Osteoblast (primary cell): ENCODE measurements around the gene BICD1. TPM values are rescaled to one million over a fixed set of nuclear protein-coding genes. Genes with fewer than 3 reads are reported as not detected.

ENCODE experiments used
- DNase-seq: peaks from one replicate; pipeline ENCODE4 v3.0.0; 2011; ENCODE audit warnings: low spot score, mixed read lengths; ENCODE audit not compliant: insufficient read length; ENCODE audit errors: missing footprints
- H2AFZ ChIP-seq: 2 replicates; pipeline ENCODE4 v1.6.0; 2011; ENCODE audit warnings: mild to moderate bottlenecking, low read length
- H3K27ac ChIP-seq: 2 replicates; pipeline ENCODE4 v1.5.1; 2011; ENCODE audit warnings: mild to moderate bottlenecking, low read depth, low read length, moderate library complexity
- H3K27me3 ChIP-seq: 2 replicates; pipeline ENCODE4 v1.6.0; 2012; ENCODE audit warnings: mild to moderate bottlenecking, control low read depth, inconsistent platforms, low read length, moderate library complexity; ENCODE audit not compliant: insufficient read depth
- H3K36me3 ChIP-seq: 2 replicates; pipeline ENCODE4 v1.5.1; 2011; ENCODE audit warnings: mild to moderate bottlenecking, low read length, control low read depth, moderate library complexity; ENCODE audit not compliant: insufficient read depth
- H3K4me1 ChIP-seq: 2 replicates; pipeline ENCODE4 v1.5.1; 2011; ENCODE audit warnings: mild to moderate bottlenecking, low read length, control low read depth, moderate library complexity; ENCODE audit not compliant: insufficient read depth
- H3K4me2 ChIP-seq: 2 replicates; pipeline ENCODE4 v1.6.0; 2011; ENCODE audit warnings: mild to moderate bottlenecking, low read length; ENCODE audit not compliant: insufficient read depth
- H3K4me3 ChIP-seq: fragments of 200-600 bp; sonication (generic); 3 replicates; pipeline ENCODE4 v1.5.1; 2012; ENCODE audit warnings: mild to moderate bottlenecking, low read length, inconsistent platforms; ENCODE audit not compliant: insufficient read depth
- H3K79me2 ChIP-seq: 2 replicates; pipeline ENCODE4 v1.6.0; 2012; ENCODE audit warnings: mild to moderate bottlenecking, low read length, control low read depth, inconsistent platforms; ENCODE audit not compliant: insufficient read depth
- H3K9me3 ChIP-seq: 2 replicates; pipeline ENCODE4 v1.5.1; 2011; ENCODE audit warnings: low read depth, low read length, control low read depth
- H4K20me1 ChIP-seq: 2 replicates; pipeline ENCODE4 v1.6.0; 2012; ENCODE audit warnings: mild to moderate bottlenecking, low read length, control low read depth; ENCODE audit not compliant: insufficient read depth
- CTCF ChIP-seq: IDR thresholded peaks from 2 replicates; pipeline ENCODE4 v1.5.1; 2011; ENCODE audit warnings: mild to moderate bottlenecking, low read depth, low read length, moderate library complexity; ENCODE audit errors: extremely low read depth
- total RNA-seq: library from RNA; depleted of rRNA; stranded (reverse); fragments of >200 nt; gene quantifications from 2 replicates; pipeline ENCODE4 v1.2.3, GENCODE V29; 2012

Gene BICD1
- total RNA-seq, 1 donor, result 21.0 TPM

- Histone ChIP-seq H3K79me2 (no peaks in the 10 kb centered on the region), H3K4me2 (no peak overlapping the region), H3K9me3 (no peaks in the 10 kb centered on the region), H3K27me3 (no peaks in the 10 kb centered on the region), H3K4me3 (no peak overlapping the region), H2AFZ (no peak overlapping the region), H3K4me1 (no peaks in the 10 kb centered on the region), H3K27ac (no peak overlapping the region), H4K20me1 (no peaks in the 10 kb centered on the region), H3K36me3 (no peaks in the 10 kb centered on the region)
- DNase-seq, result no peak
- no peak for TF ChIP-seq CTCF
Observed at GRCh38 chr12:32066206-32066605, 40.4 kb upstream of the BICD1 start.

- DNase-seq, result no peak
- no peaks in the 10 kb centered on the region for H3K27me3 ChIP-seq
- H3K9me3 ChIP-seq, result no peaks in the 10 kb centered on the region
- no peaks in the 10 kb centered on the region for H3K79me2 ChIP-seq
- H4K20me1 ChIP-seq, result no peaks in the 10 kb centered on the region
- H3K4me3 ChIP-seq, result no peak overlapping the region
- H2AFZ ChIP-seq, result no peak overlapping the region
- H3K4me1 ChIP-seq, result no peaks in the 10 kb centered on the region
- H3K4me2 ChIP-seq, result no peak overlapping the region
- no peak overlapping the region for H3K27ac ChIP-seq
- H3K36me3 ChIP-seq, result no peaks in the 10 kb centered on the region
- TF ChIP-seq CTCF, result no peak
Observed at GRCh38 chr12:32069071-32069470, 37.6 kb upstream of the BICD1 start.

GRCh38 chr12:32069731-32070130 is 36.9 kb upstream of the BICD1 start:
- Histone ChIP-seq H4K20me1 (no peaks in the 10 kb centered on the region), H3K4me3 (no peak overlapping the region), H3K36me3 (no peaks in the 10 kb centered on the region), H3K27ac (no peak overlapping the region), H3K9me3 (no peaks in the 10 kb centered on the region), H2AFZ (no peak overlapping the region), H3K27me3 (no peaks in the 10 kb centered on the region), H3K4me2 (no peak overlapping the region), H3K4me1 (no peaks in the 10 kb centered on the region), H3K79me2 (no peaks in the 10 kb centered on the region)
- no peak for TF ChIP-seq CTCF
- DNase-seq, result no peak

GRCh38 chr12:32070370-32070769 is 36.3 kb upstream of the BICD1 start:
- no peak overlapping the region for H3K27ac ChIP-seq
- H3K4me3 ChIP-seq, result no peak overlapping the region
- H3K4me2 ChIP-seq, result no peak overlapping the region
- no peak for TF ChIP-seq CTCF
- H3K27me3 ChIP-seq, result no peaks in the 10 kb centered on the region
- no peaks in the 10 kb centered on the region for H3K79me2 ChIP-seq
- no peaks in the 10 kb centered on the region for H3K9me3 ChIP-seq
- H4K20me1 ChIP-seq, result no peaks in the 10 kb centered on the region
- no peak overlapping the region for H2AFZ ChIP-seq
- no peaks in the 10 kb centered on the region for H3K36me3 ChIP-seq
- DNase-seq, result no peak
- no peaks in the 10 kb centered on the region for H3K4me1 ChIP-seq
